Measurements from ENCODE around the gene MARCHF10.

DNA sequence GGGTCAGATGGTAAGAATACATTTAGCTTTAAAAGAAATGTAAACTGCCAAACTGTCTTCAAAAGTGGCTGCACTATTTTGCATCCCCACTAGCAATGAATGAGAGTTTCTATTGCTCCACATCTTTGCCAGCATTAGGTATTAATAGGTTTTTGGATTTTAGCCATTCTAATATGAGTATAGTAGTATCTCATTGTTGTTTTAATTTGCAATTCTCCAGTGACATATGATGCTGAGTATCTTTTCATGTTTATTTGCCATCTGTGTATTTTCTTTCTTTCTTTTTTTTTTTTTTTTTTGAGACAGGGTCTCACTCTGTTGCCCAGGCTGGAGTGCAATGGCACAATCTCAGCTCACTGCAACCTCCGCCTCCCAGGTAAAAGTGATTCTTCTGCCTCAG is 24.3 kb upstream of the MARCHF10 start:
- no peak for TF ChIP-seq POLR2A (IDR thresholded peaks at IDR 0.05)
- TF ChIP-seq, protein P1, sequence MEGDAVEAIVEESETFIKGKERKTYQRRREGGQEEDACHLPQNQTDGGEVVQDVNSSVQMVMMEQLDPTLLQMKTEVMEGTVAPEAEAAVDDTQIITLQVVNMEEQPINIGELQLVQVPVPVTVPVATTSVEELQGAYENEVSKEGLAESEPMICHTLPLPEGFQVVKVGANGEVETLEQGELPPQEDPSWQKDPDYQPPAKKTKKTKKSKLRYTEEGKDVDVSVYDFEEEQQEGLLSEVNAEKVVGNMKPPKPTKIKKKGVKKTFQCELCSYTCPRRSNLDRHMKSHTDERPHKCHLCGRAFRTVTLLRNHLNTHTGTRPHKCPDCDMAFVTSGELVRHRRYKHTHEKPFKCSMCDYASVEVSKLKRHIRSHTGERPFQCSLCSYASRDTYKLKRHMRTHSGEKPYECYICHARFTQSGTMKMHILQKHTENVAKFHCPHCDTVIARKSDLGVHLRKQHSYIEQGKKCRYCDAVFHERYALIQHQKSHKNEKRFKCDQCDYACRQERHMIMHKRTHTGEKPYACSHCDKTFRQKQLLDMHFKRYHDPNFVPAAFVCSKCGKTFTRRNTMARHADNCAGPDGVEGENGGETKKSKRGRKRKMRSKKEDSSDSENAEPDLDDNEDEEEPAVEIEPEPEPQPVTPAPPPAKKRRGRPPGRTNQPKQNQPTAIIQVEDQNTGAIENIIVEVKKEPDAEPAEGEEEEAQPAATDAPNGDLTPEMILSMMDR (IDR thresholded peaks at IDR 0.05): no peak
